ENCODE results near the gene STYXL1. TPM values are rescaled to one million over a fixed set of nuclear protein-coding genes. Genes with fewer than 3 reads are reported as not detected.
"Not testable (repeated sequence)": the region's sequence is repeated elsewhere in the genome, so short reads cannot be mapped to it uniquely, and the experiment has no call there.

Gene STYXL1
- total RNA-seq, 2 donors from 2014 or later, result 9.3 to 14.6 TPM

- TF ChIP-seq CTCF (IDR thresholded peaks at IDR 0.05), result no peak
Measured at GRCh38 chr7:76056241-76056640, 8.4 kb upstream of the STYXL1 start.

GRCh38 chr7:76054123-76055120, 6.6 kb upstream of the STYXL1 start:
- no peak for DNase-seq (ENCODE audit: low spot score)
- H3K4me3 ChIP-seq, result no peak overlapping the region
- no peak for ATAC-seq (ENCODE audit: insufficient number of reproducible peaks, low FRiP score, low read depth)
- no peaks in the 10 kb centered on the region for H3K9me3 ChIP-seq
- peaks cover 0 to 5% of the 10 kb centered on the region in 2 donors for H3K4me1 ChIP-seq (ENCODE audit: control insufficient read depth in 1 of 2, low read depth in 2 of 2)
- H3K27me3 ChIP-seq (replicated peaks; ENCODE audit: insufficient read depth), result no peaks in the 10 kb centered on the region
- no peak overlapping the region for H3K27ac ChIP-seq
- H3K36me3 ChIP-seq, result peaks cover 19% of the 10 kb centered on the region
- TF ChIP-seq CTCF (IDR thresholded peaks at IDR 0.05), result no peak

More at GRCh38 chr7:76056241-76056640, 8.4 kb upstream of the STYXL1 start:
- H3K36me3 ChIP-seq, result peaks cover 35% of the 10 kb centered on the region
- no peak overlapping the region for H3K4me3 ChIP-seq
- no peaks in the 10 kb centered on the region for H3K27me3 ChIP-seq (replicated peaks; ENCODE audit: insufficient read depth)
- H3K27ac ChIP-seq, result no peak overlapping the region
- no peaks in the 10 kb centered on the region for H3K9me3 ChIP-seq
- H3K4me1 ChIP-seq (ENCODE audit: control insufficient read depth in 1 of 2, low read depth in 2 of 2), result peaks cover 0 to 10% of the 10 kb centered on the region in 2 donors
- ATAC-seq (ENCODE audit: insufficient number of reproducible peaks, low FRiP score, low read depth), result no peak
- DNase-seq (ENCODE audit: low spot score), result no peak

DNA sequence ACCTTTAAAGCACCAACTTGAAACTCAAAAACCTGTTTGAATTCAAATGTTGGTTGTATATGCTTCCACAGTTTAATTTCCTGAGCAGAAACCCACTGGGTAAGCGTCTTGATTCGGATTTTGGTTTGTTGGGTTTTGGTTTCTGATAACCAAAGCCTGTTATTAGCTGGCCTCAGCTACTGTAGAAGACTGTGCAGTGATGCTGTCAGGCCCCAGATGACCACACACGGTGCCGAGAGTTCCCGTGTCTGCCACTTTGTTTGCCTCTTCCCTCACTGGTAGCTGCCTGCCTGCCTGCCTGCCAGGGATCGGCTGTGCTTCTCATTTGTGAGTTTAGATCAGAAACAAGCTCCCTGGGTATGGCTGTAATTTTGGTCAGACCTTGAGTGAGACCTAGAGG, 5.7 kb upstream of the STYXL1 start:
- H3K9me3 ChIP-seq, result no peaks in the 10 kb centered on the region
- H3K27ac ChIP-seq, result no peak overlapping the region
- H3K4me1 ChIP-seq (ENCODE audit: control insufficient read depth in 1 of 2, low read depth in 2 of 2), result peaks cover 7 to 15% of the 10 kb centered on the region in 2 donors
- no peak for ATAC-seq (ENCODE audit: insufficient number of reproducible peaks, low FRiP score, low read depth)
- no peak for TF ChIP-seq CTCF (IDR thresholded peaks at IDR 0.05)
- no peak for DNase-seq (ENCODE audit: low spot score)
- H3K27me3 ChIP-seq (replicated peaks; ENCODE audit: insufficient read depth), result no peaks in the 10 kb centered on the region
- no peak overlapping the region for H3K4me3 ChIP-seq
- H3K36me3 ChIP-seq, result peaks cover 10% of the 10 kb centered on the region

DNA sequence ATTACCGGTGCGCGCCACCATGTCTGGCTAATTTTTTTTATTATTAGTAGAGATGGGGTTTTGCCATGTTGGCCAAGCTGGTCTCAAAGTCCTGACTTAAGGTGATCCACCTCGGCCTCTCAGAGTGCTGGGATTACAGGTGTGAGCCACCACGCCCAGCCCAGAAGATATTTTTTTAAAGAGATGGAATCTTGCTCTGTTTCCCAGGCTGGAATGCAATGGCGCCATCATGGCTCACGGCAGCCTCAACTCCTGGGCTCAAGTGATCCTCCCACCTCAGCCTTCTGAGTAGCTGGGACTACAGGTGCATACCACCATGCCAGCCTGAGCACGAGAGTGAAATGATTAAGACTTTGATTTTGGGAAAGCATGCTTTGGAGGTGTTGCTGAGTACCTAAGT, 4.9 kb upstream of the STYXL1 start:
- DNase-seq (ENCODE audit: low spot score); H3K36me3 ChIP-seq; H3K27ac ChIP-seq; H3K9me3 ChIP-seq; ATAC-seq (ENCODE audit: insufficient number of reproducible peaks, low FRiP score, low read depth); H3K27me3 ChIP-seq (replicated peaks; ENCODE audit: insufficient read depth); H3K4me3 ChIP-seq: not testable (repeated sequence)
- peaks cover 7 to 15% of the 10 kb centered on the region in 2 donors for H3K4me1 ChIP-seq (ENCODE audit: control insufficient read depth in 1 of 2, low read depth in 2 of 2)

DNA sequence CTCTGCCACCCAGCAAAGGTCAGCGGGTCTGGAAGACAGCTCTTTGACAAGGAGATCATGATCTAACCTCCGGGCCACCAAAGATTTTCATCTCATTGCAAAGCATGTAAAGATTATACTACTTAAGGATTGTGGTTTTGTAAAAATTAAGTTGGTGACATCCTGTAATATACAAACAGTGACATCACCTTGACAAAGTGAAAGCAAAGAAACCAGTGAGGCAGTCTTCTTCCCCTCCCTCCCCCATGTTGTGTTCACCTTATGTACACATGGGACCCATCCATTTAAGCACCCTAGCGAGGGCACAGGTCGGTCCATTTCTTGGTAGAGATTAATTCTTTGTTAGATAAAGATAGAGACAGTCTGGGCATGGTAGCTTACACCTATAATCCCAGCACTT, 4.0 kb upstream of the STYXL1 start:
- ATAC-seq (ENCODE audit: insufficient number of reproducible peaks, low FRiP score, low read depth) (no peak), DNase-seq (ENCODE audit: low spot score) (no peak)
- H3K4me1 ChIP-seq (ENCODE audit: control insufficient read depth in 1 of 2, low read depth in 2 of 2), result peaks cover 11 to 19% of the 10 kb centered on the region in 2 donors
- TF ChIP-seq CTCF (IDR thresholded peaks at IDR 0.05), result no peak
- H3K9me3 ChIP-seq, result no peaks in the 10 kb centered on the region
- no peak overlapping the region for H3K27ac ChIP-seq
- H3K4me3 ChIP-seq, result no peak overlapping the region
- no peaks in the 10 kb centered on the region for H3K36me3 ChIP-seq
- H3K27me3 ChIP-seq (replicated peaks; ENCODE audit: insufficient read depth), result no peaks in the 10 kb centered on the region

All from thoracic aorta (tissue), 2 donors.